Kidney epithelial cell (primary cell): ENCODE measurements around the gene OBP2A. TPM values are rescaled to one million over a fixed set of nuclear protein-coding genes. Genes with fewer than 3 reads are reported as not detected.

Experiments
- DNase-seq: peaks from one replicate; pipeline ENCODE4 v3.0.0-alpha.2; 2010; ENCODE audit warnings: low read depth
- H3K27me3 ChIP-seq: 2 replicates; pipeline ENCODE4 v1.6.0; 2011; ENCODE audit warnings: low read length; ENCODE audit not compliant: control insufficient read depth, insufficient read depth
- H3K36me3 ChIP-seq: 2 replicates; pipeline ENCODE4 v1.5.1; 2011; ENCODE audit warnings: low read length; ENCODE audit not compliant: control insufficient read depth, insufficient read depth
- H3K4me3 ChIP-seq: 2 replicates; pipeline ENCODE4 v1.5.1; 2011; ENCODE audit warnings: low read depth, mild to moderate bottlenecking, control low read depth, low read length
- total RNA-seq: library from RNA; depleted of rRNA; stranded (reverse); fragments of >200 nt; gene quantifications from 2 replicates; pipeline ENCODE4 v1.2.3, GENCODE V29; 2015
- TF ChIP-seq, protein P1 (sequence below): IDR thresholded peaks from 2 replicates; pipeline ENCODE4 v1.5.1; 2011; ENCODE audit warnings: mild to moderate bottlenecking, moderate library complexity, low read length, control low read depth, inconsistent platforms; ENCODE audit not compliant: insufficient read depth, poor library complexity, severe bottlenecking

The OBP2A gene
- total RNA-seq, 1 donor from 2014 or later: not detected

- H3K27me3 ChIP-seq: no peaks in the 10 kb centered on the region
- TF ChIP-seq, protein P1, sequence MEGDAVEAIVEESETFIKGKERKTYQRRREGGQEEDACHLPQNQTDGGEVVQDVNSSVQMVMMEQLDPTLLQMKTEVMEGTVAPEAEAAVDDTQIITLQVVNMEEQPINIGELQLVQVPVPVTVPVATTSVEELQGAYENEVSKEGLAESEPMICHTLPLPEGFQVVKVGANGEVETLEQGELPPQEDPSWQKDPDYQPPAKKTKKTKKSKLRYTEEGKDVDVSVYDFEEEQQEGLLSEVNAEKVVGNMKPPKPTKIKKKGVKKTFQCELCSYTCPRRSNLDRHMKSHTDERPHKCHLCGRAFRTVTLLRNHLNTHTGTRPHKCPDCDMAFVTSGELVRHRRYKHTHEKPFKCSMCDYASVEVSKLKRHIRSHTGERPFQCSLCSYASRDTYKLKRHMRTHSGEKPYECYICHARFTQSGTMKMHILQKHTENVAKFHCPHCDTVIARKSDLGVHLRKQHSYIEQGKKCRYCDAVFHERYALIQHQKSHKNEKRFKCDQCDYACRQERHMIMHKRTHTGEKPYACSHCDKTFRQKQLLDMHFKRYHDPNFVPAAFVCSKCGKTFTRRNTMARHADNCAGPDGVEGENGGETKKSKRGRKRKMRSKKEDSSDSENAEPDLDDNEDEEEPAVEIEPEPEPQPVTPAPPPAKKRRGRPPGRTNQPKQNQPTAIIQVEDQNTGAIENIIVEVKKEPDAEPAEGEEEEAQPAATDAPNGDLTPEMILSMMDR: no peak
- DNase-seq: no peak
- no peak overlapping the region for H3K4me3 ChIP-seq
- no peaks in the 10 kb centered on the region for H3K36me3 ChIP-seq
These were observed 37.7 kb downstream of the OBP2A start for GRCh38 chr9:135583688-135584011.

DNA sequence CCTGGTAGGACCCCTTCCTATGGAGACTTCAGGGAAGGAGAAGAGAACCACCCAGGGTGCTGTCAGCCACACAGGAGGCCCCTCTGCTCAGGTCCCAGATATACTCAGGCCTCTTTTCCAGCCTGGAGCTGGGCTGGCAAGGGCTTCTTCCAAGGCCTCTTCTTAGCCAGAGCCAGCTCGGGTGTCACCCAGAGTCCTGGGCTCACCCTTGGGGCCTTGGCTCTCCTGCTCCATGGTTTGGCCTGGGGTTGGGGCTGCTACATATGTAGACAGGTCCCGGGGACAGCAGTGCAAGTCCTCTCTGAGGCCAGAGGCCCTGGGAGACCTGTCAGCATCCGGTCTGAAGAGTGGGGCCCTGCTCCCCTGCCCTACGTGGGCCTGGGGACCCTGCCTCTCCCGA lies 38.4 kb downstream of the OBP2A start:
- TF ChIP-seq, protein P1: no peak
- Histone ChIP-seq H3K36me3 (no peaks in the 10 kb centered on the region), H3K27me3 (no peaks in the 10 kb centered on the region), H3K4me3 (no peak overlapping the region)
- no peak for DNase-seq

DNA sequence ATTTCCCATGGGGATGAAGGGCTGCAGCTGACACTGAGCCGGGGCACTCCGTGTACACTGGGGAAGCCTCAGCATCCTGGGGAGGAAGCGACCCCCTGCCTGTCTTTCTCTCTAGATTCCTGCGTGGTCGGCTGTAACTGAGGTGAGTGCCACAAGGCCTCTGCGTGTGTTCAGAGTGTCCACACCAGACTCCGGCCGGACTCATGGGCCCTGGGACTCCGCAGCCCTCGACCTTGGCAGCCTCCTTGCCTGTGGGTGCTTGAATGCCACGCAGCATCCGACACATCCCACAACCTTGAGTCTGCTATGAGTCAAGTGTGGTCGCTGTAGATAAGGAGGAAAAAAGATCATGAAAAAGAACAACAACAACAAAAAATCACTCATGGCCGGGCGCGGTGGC lies 39.0 kb downstream of the OBP2A start:
- Histone ChIP-seq H3K27me3 (no peaks in the 10 kb centered on the region), H3K36me3 (no peaks in the 10 kb centered on the region), H3K4me3 (no peak overlapping the region)
- no peak for DNase-seq
- TF ChIP-seq, protein P1: no peak

GRCh38 chr9:135586601-135587109 lies 40.7 kb downstream of the OBP2A start:
- H3K4me3 ChIP-seq: no peak overlapping the region
- TF ChIP-seq, protein P1: no peak
- DNase-seq: no peak
- no peaks in the 10 kb centered on the region for H3K36me3 ChIP-seq
- no peaks in the 10 kb centered on the region for H3K27me3 ChIP-seq

DNA sequence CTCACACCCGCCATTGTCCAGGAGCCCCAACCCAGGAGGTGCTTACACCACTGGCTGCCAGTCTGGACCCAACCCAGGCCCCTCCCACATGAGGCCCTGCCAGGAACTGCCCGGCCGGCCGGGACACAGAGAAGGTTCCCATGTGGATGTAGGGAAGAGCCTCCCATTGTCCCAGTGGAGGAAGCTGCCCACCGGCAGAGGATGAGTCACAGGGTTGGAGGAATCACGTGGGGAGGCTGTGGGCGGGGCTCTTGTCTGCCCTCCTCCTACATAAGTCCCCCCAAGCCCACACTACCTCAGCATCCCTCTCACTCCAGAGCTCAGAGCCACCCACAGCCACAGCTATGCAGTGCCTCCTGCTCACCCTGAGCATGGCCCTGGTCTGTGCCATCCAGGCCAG lies 41.7 kb downstream of the OBP2A start:
- DNase-seq: no peak
- H3K36me3 ChIP-seq: no peaks in the 10 kb centered on the region
- no peaks in the 10 kb centered on the region for H3K27me3 ChIP-seq
- H3K4me3 ChIP-seq: no peak overlapping the region
- TF ChIP-seq, protein P1: no peak

DNA sequence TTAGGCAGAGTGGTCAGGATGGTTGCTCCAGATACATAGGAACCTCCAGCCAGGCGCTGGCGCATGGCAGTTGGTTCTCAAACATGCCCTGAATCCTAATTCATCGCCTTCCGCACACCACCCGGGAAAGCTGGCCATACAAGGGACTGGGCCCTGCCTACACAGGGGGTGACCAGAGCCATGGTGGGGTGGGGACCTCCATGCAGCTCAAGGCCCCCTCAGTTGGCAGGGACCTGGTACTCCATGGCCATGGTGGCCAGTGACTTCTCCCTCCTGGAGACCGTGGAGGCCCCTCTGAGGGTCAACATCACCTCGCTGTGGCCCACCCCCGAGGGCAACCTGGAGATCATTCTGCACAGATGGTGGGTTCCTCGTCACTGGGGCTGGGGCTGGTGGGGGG lies 42.4 kb downstream of the OBP2A start:
- no peak for DNase-seq
- Histone ChIP-seq H3K27me3 (no peaks in the 10 kb centered on the region), H3K4me3 (no peak overlapping the region), H3K36me3 (no peaks in the 10 kb centered on the region)
- TF ChIP-seq, protein P1: no peak
